Measurements from ENCODE around the gene FSD2.
"Not testable (repeated sequence)": the region's sequence is repeated elsewhere in the genome, so short reads cannot be mapped to it uniquely, and the experiment has no call there.

The FSD2 gene

GRCh38 chr15:82790321-82790720, 15.5 kb downstream of the FSD2 start:
- H3K9ac ChIP-seq (ENCODE audit: low read length in 2 of 2): no peak overlapping the region
- H3K4me3 ChIP-seq (ENCODE audit: low read length in 2 of 2): no peak overlapping the region
- no peaks in the 10 kb centered on the region for H3K4me1 ChIP-seq (ENCODE audit: control insufficient read depth, insufficient read depth, low read length)
- no peaks in the 10 kb centered on the region for H3K27me3 ChIP-seq (ENCODE audit: control insufficient read depth in 1 of 2, insufficient read depth in 2 of 2, low read length in 2 of 2)
- no peak overlapping the region for H3K27ac ChIP-seq (ENCODE audit: low read length)
- H3K9me3 ChIP-seq (ENCODE audit: control insufficient read depth in 2 of 2, low read length in 2 of 2): no peaks in the 10 kb centered on the region
- no peaks in the 10 kb centered on the region for H3K36me3 ChIP-seq (ENCODE audit: control insufficient read depth in 2 of 2, insufficient read depth in 2 of 2, low read length in 2 of 2)

- Histone ChIP-seq H3K9ac (ENCODE audit: low read length in 2 of 2) (no peak overlapping the region), H3K27me3 (ENCODE audit: control insufficient read depth in 1 of 2, insufficient read depth in 2 of 2, low read length in 2 of 2) (no peaks in the 10 kb centered on the region), H3K27ac (ENCODE audit: low read length) (no peak overlapping the region), H3K4me3 (ENCODE audit: low read length in 2 of 2) (no peak overlapping the region), H3K9me3 (ENCODE audit: control insufficient read depth in 2 of 2, low read length in 2 of 2) (no peaks in the 10 kb centered on the region), H3K36me3 (ENCODE audit: control insufficient read depth in 2 of 2, insufficient read depth in 2 of 2, low read length in 2 of 2) (no peaks in the 10 kb centered on the region), H3K4me1 (ENCODE audit: control insufficient read depth, insufficient read depth, low read length) (no peaks in the 10 kb centered on the region)
These were observed 16.4 kb downstream of the FSD2 start for GRCh38 chr15:82789491-82789890.

- Histone ChIP-seq H3K4me1 (ENCODE audit: control insufficient read depth, insufficient read depth, low read length) (no peaks in the 10 kb centered on the region), H3K36me3 (ENCODE audit: control insufficient read depth in 2 of 2, insufficient read depth in 2 of 2, low read length in 2 of 2) (no peaks in the 10 kb centered on the region), H3K9me3 (ENCODE audit: control insufficient read depth in 2 of 2, low read length in 2 of 2) (no peaks in the 10 kb centered on the region), H3K4me3 (ENCODE audit: low read length in 2 of 2) (no peak overlapping the region), H3K27me3 (ENCODE audit: control insufficient read depth in 1 of 2, insufficient read depth in 2 of 2, low read length in 2 of 2) (no peaks in the 10 kb centered on the region), H3K9ac (ENCODE audit: low read length in 2 of 2) (no peak overlapping the region), H3K27ac (ENCODE audit: low read length) (no peak overlapping the region)
These were observed 17.4 kb downstream of the FSD2 start for GRCh38 chr15:82788496-82788895.

- H3K9ac ChIP-seq (ENCODE audit: low read length in 2 of 2): no peak overlapping the region
- H3K4me3 ChIP-seq (ENCODE audit: low read length in 2 of 2): no peak overlapping the region
- no peak overlapping the region for H3K27ac ChIP-seq (ENCODE audit: low read length)
- no peaks in the 10 kb centered on the region for H3K36me3 ChIP-seq (ENCODE audit: control insufficient read depth in 2 of 2, insufficient read depth in 2 of 2, low read length in 2 of 2)
- no peaks in the 10 kb centered on the region for H3K9me3 ChIP-seq (ENCODE audit: control insufficient read depth in 2 of 2, low read length in 2 of 2)
- H3K27me3 ChIP-seq (ENCODE audit: control insufficient read depth in 1 of 2, insufficient read depth in 2 of 2, low read length in 2 of 2): no peaks in the 10 kb centered on the region
- H3K4me1 ChIP-seq (ENCODE audit: control insufficient read depth, insufficient read depth, low read length): no peaks in the 10 kb centered on the region
These were observed 24.5 kb downstream of the FSD2 start for GRCh38 chr15:82781349-82781748.

GRCh38 chr15:82778755-82779154, 27.1 kb downstream of the FSD2 start:
- Histone ChIP-seq H3K4me1 (ENCODE audit: control insufficient read depth, insufficient read depth, low read length) (no peaks in the 10 kb centered on the region), H3K9ac (ENCODE audit: low read length in 2 of 2) (no peak overlapping the region)

GRCh38 chr15:82774496-82774895, 31.4 kb downstream of the FSD2 start:
- no peaks in the 10 kb centered on the region for H3K36me3 ChIP-seq (ENCODE audit: control insufficient read depth in 2 of 2, insufficient read depth in 2 of 2, low read length in 2 of 2)
- no peaks in the 10 kb centered on the region for H3K4me1 ChIP-seq (ENCODE audit: control insufficient read depth, insufficient read depth, low read length)
- H3K9ac ChIP-seq (ENCODE audit: low read length in 2 of 2): no peak overlapping the region
- H3K9me3 ChIP-seq (ENCODE audit: control insufficient read depth in 2 of 2, low read length in 2 of 2): no peaks in the 10 kb centered on the region
- H3K27ac ChIP-seq (ENCODE audit: low read length): no peak overlapping the region
- H3K27me3 ChIP-seq (ENCODE audit: control insufficient read depth in 1 of 2, insufficient read depth in 2 of 2, low read length in 2 of 2): no peaks in the 10 kb centered on the region
- H3K4me3 ChIP-seq (ENCODE audit: low read length in 2 of 2): no peak overlapping the region

More at GRCh38 chr15:82778755-82779154, 27.1 kb downstream of the FSD2 start:
- H3K9me3 ChIP-seq (ENCODE audit: control insufficient read depth in 2 of 2, low read length in 2 of 2): no peaks in the 10 kb centered on the region
- H3K36me3 ChIP-seq (ENCODE audit: control insufficient read depth in 2 of 2, insufficient read depth in 2 of 2, low read length in 2 of 2): no peaks in the 10 kb centered on the region
- H3K27ac ChIP-seq (ENCODE audit: low read length): no peak overlapping the region
- H3K4me3 ChIP-seq (ENCODE audit: low read length in 2 of 2): no peak overlapping the region
- H3K27me3 ChIP-seq (ENCODE audit: control insufficient read depth in 1 of 2, insufficient read depth in 2 of 2, low read length in 2 of 2): no peaks in the 10 kb centered on the region

- no peaks in the 10 kb centered on the region for H3K9me3 ChIP-seq (ENCODE audit: control insufficient read depth in 2 of 2, low read length in 2 of 2)
- no peak overlapping the region for H3K27ac ChIP-seq (ENCODE audit: low read length)
- no peaks in the 10 kb centered on the region for H3K27me3 ChIP-seq (ENCODE audit: control insufficient read depth in 1 of 2, insufficient read depth in 2 of 2, low read length in 2 of 2)
- peaks cover 0 to 7% of the 10 kb centered on the region in 2 donors for H3K36me3 ChIP-seq (ENCODE audit: control insufficient read depth in 2 of 2, insufficient read depth in 2 of 2, low read length in 2 of 2)
- no peaks in the 10 kb centered on the region for H3K4me1 ChIP-seq (ENCODE audit: control insufficient read depth, insufficient read depth, low read length)
- H3K9ac ChIP-seq (ENCODE audit: low read length in 2 of 2): no peak overlapping the region
- no peak overlapping the region for H3K4me3 ChIP-seq (ENCODE audit: low read length in 2 of 2)
These were observed 33.9 kb downstream of the FSD2 start for GRCh38 chr15:82771789-82772607.

GRCh38 chr15:82768414-82769054, 37.3 kb downstream of the FSD2 start:
- Histone ChIP-seq H3K36me3 (ENCODE audit: control insufficient read depth in 2 of 2, insufficient read depth in 2 of 2, low read length in 2 of 2) (peaks cover 5 to 16% of the 10 kb centered on the region in 2 donors), H3K27ac (ENCODE audit: low read length) (no peak overlapping the region), H3K9me3 (ENCODE audit: control insufficient read depth in 2 of 2, low read length in 2 of 2) (no peaks in the 10 kb centered on the region), H3K27me3 (ENCODE audit: control insufficient read depth in 1 of 2, insufficient read depth in 2 of 2, low read length in 2 of 2) (no peaks in the 10 kb centered on the region), H3K4me1 (ENCODE audit: control insufficient read depth, insufficient read depth, low read length) (no peaks in the 10 kb centered on the region), H3K4me3 (ENCODE audit: low read length in 2 of 2) (no peak overlapping the region), H3K9ac (ENCODE audit: low read length in 2 of 2) (no peak overlapping the region)

- Histone ChIP-seq H3K36me3 (ENCODE audit: control insufficient read depth in 2 of 2, insufficient read depth in 2 of 2, low read length in 2 of 2) (peaks cover 5 to 16% of the 10 kb centered on the region in 2 donors), H3K9me3 (ENCODE audit: control insufficient read depth in 2 of 2, low read length in 2 of 2) (no peaks in the 10 kb centered on the region), H3K4me1 (ENCODE audit: control insufficient read depth, insufficient read depth, low read length) (no peaks in the 10 kb centered on the region), H3K27ac (ENCODE audit: low read length) (no peak overlapping the region), H3K27me3 (ENCODE audit: control insufficient read depth in 1 of 2, insufficient read depth in 2 of 2, low read length in 2 of 2) (no peaks in the 10 kb centered on the region), H3K4me3 (ENCODE audit: low read length in 2 of 2) (no peak overlapping the region), H3K9ac (ENCODE audit: low read length in 2 of 2) (no peak overlapping the region)
These were observed 38.6 kb downstream of the FSD2 start for GRCh38 chr15:82767163-82767829.

GRCh38 chr15:82766201-82766600, 39.7 kb downstream of the FSD2 start:
- not testable (repeated sequence) for H3K27ac ChIP-seq (ENCODE audit: low read length); H3K27me3 ChIP-seq (ENCODE audit: control insufficient read depth in 1 of 2, insufficient read depth in 2 of 2, low read length in 2 of 2); H3K4me3 ChIP-seq (ENCODE audit: low read length in 2 of 2); H3K9me3 ChIP-seq (ENCODE audit: control insufficient read depth in 2 of 2, low read length in 2 of 2); H3K4me1 ChIP-seq (ENCODE audit: control insufficient read depth, insufficient read depth, low read length); H3K9ac ChIP-seq (ENCODE audit: low read length in 2 of 2)
- H3K36me3 ChIP-seq (ENCODE audit: control insufficient read depth in 2 of 2, insufficient read depth in 2 of 2, low read length in 2 of 2): peaks cover 5 to 19% of the 10 kb centered on the region in 2 donors
